Mesendoderm (in vitro differentiated cells): ENCODE measurements around the gene YPEL1.
"Not testable (repeated sequence)": the region's sequence is repeated elsewhere in the genome, so short reads cannot be mapped to it uniquely, and the experiment has no call there.

Source experiments
- DNase-seq: peaks from one replicate; pipeline ENCODE4 v3.0.0; 2013
- H2AK5ac ChIP-seq: 2 replicates; pipeline ENCODE4 v1.6.1; 2013; ENCODE audit warnings: low read length, inconsistent platforms
- H2BK120ac ChIP-seq: 2 replicates; pipeline ENCODE4 v1.6.1; 2013; ENCODE audit warnings: low read depth, mild to moderate bottlenecking, low read length, moderate library complexity, mixed read lengths
- H2BK15ac ChIP-seq: replicated peaks from 2 replicates; pipeline ENCODE4 v1.6.1; 2013; ENCODE audit warnings: low read depth, mild to moderate bottlenecking, moderate library complexity
- H2BK5ac ChIP-seq: 2 replicates; pipeline ENCODE4 v1.6.1; 2013; ENCODE audit warnings: low read length, inconsistent platforms
- H3K18ac ChIP-seq: 2 replicates; pipeline ENCODE4 v1.6.1; 2013; ENCODE audit warnings: mild to moderate bottlenecking, low read length, mixed read lengths
- H3K23ac ChIP-seq: one replicate; pipeline ENCODE4 v1.6.1; 2013; ENCODE audit warnings: low read length
- H3K27ac ChIP-seq: 2 replicates; pipeline ENCODE4 v1.5.1; 2013; ENCODE audit warnings: low read depth, mild to moderate bottlenecking, inconsistent platforms, low read length, moderate library complexity
- H3K27me3 ChIP-seq: 2 replicates; pipeline ENCODE4 v1.6.1; 2013; ENCODE audit warnings: low read length, control low read depth, mild to moderate bottlenecking, inconsistent platforms; ENCODE audit not compliant: insufficient read depth, poor library complexity
- H3K36me3 ChIP-seq: 2 replicates; pipeline ENCODE4 v1.6.1; 2013; ENCODE audit warnings: low read length, inconsistent platforms; ENCODE audit not compliant: control insufficient read depth, insufficient read depth
- H3K4ac ChIP-seq: one replicate; pipeline ENCODE4 v1.6.1; 2013; ENCODE audit warnings: low read depth, mild to moderate bottlenecking, low read length, moderate library complexity
- H3K4me1 ChIP-seq: 2 replicates; pipeline ENCODE4 v1.6.1; 2013; ENCODE audit warnings: low read depth, low read length, inconsistent platforms; ENCODE audit not compliant: control insufficient read depth
- H3K4me2 ChIP-seq: 2 replicates; pipeline ENCODE4 v1.6.1; 2013; ENCODE audit warnings: low read length
- H3K4me3 ChIP-seq: 2 replicates; pipeline ENCODE4 v1.5.1; 2013; ENCODE audit warnings: mild to moderate bottlenecking, low read length
- H3K56ac ChIP-seq: one replicate; pipeline ENCODE4 v1.6.1; 2013; ENCODE audit warnings: low read length
- H3K79me1 ChIP-seq: 2 replicates; pipeline ENCODE4 v1.6.1; 2013; ENCODE audit warnings: low read length, inconsistent platforms
- H3K79me2 ChIP-seq: 2 replicates; pipeline ENCODE4 v1.6.1; 2013; ENCODE audit warnings: mild to moderate bottlenecking, low read length; ENCODE audit not compliant: control insufficient read depth, insufficient read depth
- H3K9ac ChIP-seq: 2 replicates; pipeline ENCODE4 v1.6.1; 2013; ENCODE audit warnings: low read length, inconsistent platforms
- H4K5ac ChIP-seq: one replicate; pipeline ENCODE4 v1.6.1; 2013; ENCODE audit warnings: low read length
- H4K8ac ChIP-seq: one replicate; pipeline ENCODE4 v1.6.1; 2013; ENCODE audit warnings: low read depth, mild to moderate bottlenecking, control low read depth, low read length, moderate library complexity
- WGBS: extraction: QIAGEN DNeasy Blood & Tissue Kit; methylation state at CpG from one replicate; pipeline ENCODE4 v1.1.7; 2013; ENCODE audit warnings: low lambda C conversion rate, missing lambda C conversion rate; ENCODE audit not compliant: insufficient coverage; ENCODE audit errors: extremely low coverage; 5-methylcytosine and 5-hydroxymethylcytosine counted together

The YPEL1 gene

GRCh38 chr22:21718499-21718898, 17.1 kb downstream of the YPEL1 start:
- H3K27ac ChIP-seq: no peak overlapping the region
- no peak overlapping the region for H3K18ac ChIP-seq
- no peak overlapping the region for H2AK5ac ChIP-seq
- no CpG with 5 or more reads among the region's 4 CpGs for WGBS
- no peaks in the 10 kb centered on the region for H3K27me3 ChIP-seq
- H3K36me3 ChIP-seq: no peaks in the 10 kb centered on the region
- no peak overlapping the region for H2BK15ac ChIP-seq
- H3K9ac ChIP-seq: no peak overlapping the region
- no peak for DNase-seq
- no peak overlapping the region for H2BK120ac ChIP-seq
- H3K56ac ChIP-seq: no peak overlapping the region
- H4K8ac ChIP-seq: no peak overlapping the region
- no peak overlapping the region for H4K5ac ChIP-seq
- no peak overlapping the region for H3K4me2 ChIP-seq
- no peak overlapping the region for H3K23ac ChIP-seq
- H3K4me1 ChIP-seq: no peaks in the 10 kb centered on the region
- no peak overlapping the region for H3K4me3 ChIP-seq
- H3K79me1 ChIP-seq: no peaks in the 10 kb centered on the region
- H3K79me2 ChIP-seq: no peaks in the 10 kb centered on the region
- no peak overlapping the region for H3K4ac ChIP-seq
- no peak overlapping the region for H2BK5ac ChIP-seq

DNA sequence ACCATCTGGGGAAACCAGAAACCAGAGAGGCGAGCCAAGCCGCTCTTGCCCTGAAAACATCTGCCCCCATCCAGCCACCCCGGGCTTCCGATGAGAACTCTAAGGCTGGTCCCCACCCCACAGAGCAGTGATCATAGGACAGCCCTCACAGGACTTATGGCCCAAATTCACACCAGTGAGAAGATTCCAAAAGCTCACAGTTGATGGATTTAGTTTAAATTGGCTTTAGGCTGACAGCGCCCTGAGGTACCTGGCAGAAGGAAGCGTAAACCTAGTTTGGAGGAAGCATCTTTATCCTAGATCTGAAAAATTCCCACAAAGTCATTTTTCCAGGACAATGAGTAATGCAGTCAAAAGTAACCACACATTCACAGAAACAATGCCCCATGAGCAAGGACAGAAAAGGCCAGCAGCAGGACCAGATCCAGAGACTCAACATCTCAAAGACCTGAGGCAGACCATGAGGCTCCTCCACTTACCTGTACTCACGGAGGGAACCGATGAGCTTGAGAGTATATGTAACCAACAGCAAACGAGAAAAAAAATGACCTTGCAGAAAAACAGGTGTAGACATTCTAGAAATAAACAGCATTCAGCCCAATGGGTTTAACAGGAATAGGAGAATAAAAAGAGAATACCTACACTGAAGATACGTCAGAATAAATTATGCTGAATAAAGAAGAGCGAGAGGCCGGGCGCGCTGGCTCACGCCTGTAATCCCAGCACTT, 19.0 kb downstream of the YPEL1 start:
- H3K4me2 ChIP-seq, H3K27me3 ChIP-seq, H2BK5ac ChIP-seq, H3K18ac ChIP-seq, H4K5ac ChIP-seq, H3K79me2 ChIP-seq, H2AK5ac ChIP-seq, H2BK15ac ChIP-seq, H2BK120ac ChIP-seq, H4K8ac ChIP-seq, H3K9ac ChIP-seq, H3K36me3 ChIP-seq, H3K4me1 ChIP-seq, DNase-seq, H3K4ac ChIP-seq, H3K79me1 ChIP-seq, H3K56ac ChIP-seq, H3K23ac ChIP-seq, H3K27ac ChIP-seq, H3K4me3 ChIP-seq: not testable (repeated sequence)
- no CpG with 5 or more reads among the region's 15 CpGs for WGBS

DNA sequence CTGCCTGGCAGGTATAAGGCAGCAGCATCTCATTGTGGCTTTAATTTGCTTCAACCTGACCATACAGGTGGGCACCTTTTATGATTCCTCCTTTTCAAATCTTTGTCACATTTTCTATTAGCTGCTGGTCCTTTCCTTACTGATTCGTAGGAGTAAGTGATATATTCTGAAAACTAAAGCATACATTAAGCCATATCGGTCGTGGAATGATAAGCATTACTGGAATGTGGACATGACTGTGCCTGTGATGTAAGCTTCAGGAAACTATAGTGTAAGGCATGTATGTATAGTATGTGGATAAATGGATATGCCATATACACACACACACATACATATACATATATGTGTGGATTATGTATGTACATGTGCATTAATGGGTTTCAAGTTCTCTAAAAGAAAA, 20.8 kb downstream of the YPEL1 start:
- WGBS: no CpG with 5 or more reads among the region's 3 CpGs
- Histone ChIP-seq H2AK5ac (no peak overlapping the region), H3K9ac (no peak overlapping the region), H3K4ac (no peak overlapping the region), H3K4me1 (no peaks in the 10 kb centered on the region), H2BK15ac (no peak overlapping the region), H3K23ac (no peak overlapping the region), H2BK5ac (no peak overlapping the region), H3K36me3 (no peaks in the 10 kb centered on the region), H4K8ac (no peak overlapping the region), H3K4me2 (no peak overlapping the region), H3K18ac (no peak overlapping the region), H4K5ac (no peak overlapping the region), H2BK120ac (no peak overlapping the region), H3K79me1 (no peaks in the 10 kb centered on the region), H3K27ac (no peak overlapping the region), H3K4me3 (no peak overlapping the region), H3K79me2 (no peaks in the 10 kb centered on the region), H3K56ac (no peak overlapping the region), H3K27me3 (no peaks in the 10 kb centered on the region)
- DNase-seq: no peak

- no peaks in the 10 kb centered on the region for H3K36me3 ChIP-seq
- no peak overlapping the region for H2AK5ac ChIP-seq
- no peaks in the 10 kb centered on the region for H3K4me1 ChIP-seq
- no peak overlapping the region for H3K9ac ChIP-seq
- H2BK120ac ChIP-seq: no peak overlapping the region
- no peak overlapping the region for H3K23ac ChIP-seq
- H3K79me1 ChIP-seq: no peaks in the 10 kb centered on the region
- no peak for DNase-seq
- no peak overlapping the region for H3K4me2 ChIP-seq
- H3K4ac ChIP-seq: no peak overlapping the region
- no peak overlapping the region for H3K56ac ChIP-seq
- no peaks in the 10 kb centered on the region for H3K79me2 ChIP-seq
- H2BK5ac ChIP-seq: no peak overlapping the region
- H4K8ac ChIP-seq: no peak overlapping the region
- H2BK15ac ChIP-seq: no peak overlapping the region
- no peaks in the 10 kb centered on the region for H3K27me3 ChIP-seq
- no CpG with 5 or more reads among the region's 32 CpGs for WGBS
- H3K4me3 ChIP-seq: no peak overlapping the region
- no peak overlapping the region for H3K18ac ChIP-seq
- H4K5ac ChIP-seq: no peak overlapping the region
- H3K27ac ChIP-seq: no peak overlapping the region
Observed at GRCh38 chr22:21714059-21714770, 21.4 kb downstream of the YPEL1 start.

- Histone ChIP-seq H4K8ac (no peak overlapping the region), H3K79me2 (no peaks in the 10 kb centered on the region), H4K5ac (no peak overlapping the region), H2BK15ac (no peak overlapping the region), H3K27ac (no peak overlapping the region), H3K56ac (no peak overlapping the region), H3K36me3 (no peaks in the 10 kb centered on the region), H3K4me3 (no peak overlapping the region), H3K27me3 (no peaks in the 10 kb centered on the region), H3K79me1 (no peaks in the 10 kb centered on the region), H3K4ac (no peak overlapping the region), H2AK5ac (no peak overlapping the region), H3K23ac (no peak overlapping the region), H3K9ac (no peak overlapping the region), H2BK5ac (no peak overlapping the region), H3K18ac (no peak overlapping the region), H2BK120ac (no peak overlapping the region), H3K4me2 (no peak overlapping the region), H3K4me1 (no peaks in the 10 kb centered on the region)
- no peak for DNase-seq
- no CpG with 5 or more reads among the region's 9 CpGs for WGBS
Observed at GRCh38 chr22:21713428-21714058, 22.1 kb downstream of the YPEL1 start.
